NCI-H748 (cell line): ENCODE measurements around the gene MUC12.
"Not testable (repeated sequence)": the region's sequence is repeated elsewhere in the genome, so short reads cannot be mapped to it uniquely, and the experiment has no call there.

Experiments
- DNase-seq: peaks from one replicate; lab custom pipeline; 2025; ENCODE audit not compliant: unreplicated experiment; lab: John Stamatoyannopoulos, UW

The MUC12 gene, protein sequence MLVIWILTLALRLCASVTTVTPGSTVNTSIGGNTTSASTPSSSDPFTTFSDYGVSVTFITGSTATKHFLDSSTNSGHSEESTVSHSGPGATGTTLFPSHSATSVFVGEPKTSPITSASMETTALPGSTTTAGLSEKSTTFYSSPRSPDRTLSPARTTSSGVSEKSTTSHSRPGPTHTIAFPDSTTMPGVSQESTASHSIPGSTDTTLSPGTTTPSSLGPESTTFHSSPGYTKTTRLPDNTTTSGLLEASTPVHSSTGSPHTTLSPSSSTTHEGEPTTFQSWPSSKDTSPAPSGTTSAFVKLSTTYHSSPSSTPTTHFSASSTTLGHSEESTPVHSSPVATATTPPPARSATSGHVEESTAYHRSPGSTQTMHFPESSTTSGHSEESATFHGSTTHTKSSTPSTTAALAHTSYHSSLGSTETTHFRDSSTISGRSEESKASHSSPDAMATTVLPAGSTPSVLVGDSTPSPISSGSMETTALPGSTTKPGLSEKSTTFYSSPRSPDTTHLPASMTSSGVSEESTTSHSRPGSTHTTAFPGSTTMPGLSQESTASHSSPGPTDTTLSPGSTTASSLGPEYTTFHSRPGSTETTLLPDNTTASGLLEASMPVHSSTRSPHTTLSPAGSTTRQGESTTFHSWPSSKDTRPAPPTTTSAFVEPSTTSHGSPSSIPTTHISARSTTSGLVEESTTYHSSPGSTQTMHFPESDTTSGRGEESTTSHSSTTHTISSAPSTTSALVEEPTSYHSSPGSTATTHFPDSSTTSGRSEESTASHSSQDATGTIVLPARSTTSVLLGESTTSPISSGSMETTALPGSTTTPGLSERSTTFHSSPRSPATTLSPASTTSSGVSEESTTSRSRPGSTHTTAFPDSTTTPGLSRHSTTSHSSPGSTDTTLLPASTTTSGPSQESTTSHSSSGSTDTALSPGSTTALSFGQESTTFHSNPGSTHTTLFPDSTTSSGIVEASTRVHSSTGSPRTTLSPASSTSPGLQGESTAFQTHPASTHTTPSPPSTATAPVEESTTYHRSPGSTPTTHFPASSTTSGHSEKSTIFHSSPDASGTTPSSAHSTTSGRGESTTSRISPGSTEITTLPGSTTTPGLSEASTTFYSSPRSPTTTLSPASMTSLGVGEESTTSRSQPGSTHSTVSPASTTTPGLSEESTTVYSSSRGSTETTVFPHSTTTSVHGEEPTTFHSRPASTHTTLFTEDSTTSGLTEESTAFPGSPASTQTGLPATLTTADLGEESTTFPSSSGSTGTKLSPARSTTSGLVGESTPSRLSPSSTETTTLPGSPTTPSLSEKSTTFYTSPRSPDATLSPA (N-terminal part only)

GRCh38 chr7:100969066-100969615 lies at the start of gene MUC12:
Gene MUC12, plus strand, starts transcription at chr7:100969565. Its CDS starts 58 bp downstream, at chr7:100969623.
- no peak for DNase-seq

GRCh38 chr7:100919779-100920437 lies 49.5 kb upstream of the MUC12 start:
- DNase-seq = not testable (repeated sequence)

- DNase-seq = no peak
Observed at GRCh38 chr7:100921039-100921438, 48.3 kb upstream of the MUC12 start.

GRCh38 chr7:100923616-100924015 lies 45.7 kb upstream of the MUC12 start:
- DNase-seq = not testable (repeated sequence)

GRCh38 chr7:100929808-100930174 lies 39.6 kb upstream of the MUC12 start:
- no peak for DNase-seq

DNA sequence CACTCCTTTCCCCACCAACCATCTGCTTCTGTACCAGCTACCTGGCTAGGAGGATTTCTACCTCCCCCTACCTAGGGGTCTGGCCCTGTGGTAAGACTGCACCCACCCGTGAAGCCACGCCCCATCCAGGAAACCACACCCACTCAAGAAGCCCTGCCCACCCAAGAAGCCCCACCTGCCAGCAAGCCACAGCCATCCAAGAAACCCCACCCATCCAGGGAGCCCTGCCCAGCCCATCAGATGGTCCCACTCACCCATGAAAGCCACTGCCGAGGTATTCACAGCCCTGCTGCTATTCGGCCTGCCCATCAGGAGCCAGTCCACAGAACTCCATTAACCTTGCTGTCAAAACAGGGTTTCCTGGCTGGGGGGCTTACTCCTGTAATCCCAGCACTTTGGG lies 35.6 kb upstream of the MUC12 start:
- no peak for DNase-seq

- DNase-seq = not testable (repeated sequence)
Observed at GRCh38 chr7:100935381-100935780, 34.0 kb upstream of the MUC12 start.

DNA sequence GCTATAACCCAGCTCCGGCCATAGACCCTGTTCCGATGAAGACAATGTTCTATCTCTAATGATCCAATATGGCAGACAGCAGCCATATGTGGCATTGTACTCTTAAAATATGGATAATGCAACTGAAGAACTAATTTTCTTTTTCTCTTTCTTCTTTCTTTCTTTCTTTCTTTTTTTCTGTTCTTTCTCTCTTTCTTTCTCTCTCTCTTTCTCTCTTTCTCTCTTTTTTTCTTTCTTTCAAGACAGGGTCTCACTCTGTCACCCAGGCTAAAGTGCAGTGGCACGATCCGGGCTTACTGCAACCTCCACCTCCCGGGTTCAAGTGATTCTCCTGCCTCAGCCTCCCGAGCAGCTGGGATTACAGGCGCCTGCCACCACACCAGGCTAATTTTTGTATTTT lies 33.2 kb upstream of the MUC12 start:
- DNase-seq = not testable (repeated sequence)

DNA sequence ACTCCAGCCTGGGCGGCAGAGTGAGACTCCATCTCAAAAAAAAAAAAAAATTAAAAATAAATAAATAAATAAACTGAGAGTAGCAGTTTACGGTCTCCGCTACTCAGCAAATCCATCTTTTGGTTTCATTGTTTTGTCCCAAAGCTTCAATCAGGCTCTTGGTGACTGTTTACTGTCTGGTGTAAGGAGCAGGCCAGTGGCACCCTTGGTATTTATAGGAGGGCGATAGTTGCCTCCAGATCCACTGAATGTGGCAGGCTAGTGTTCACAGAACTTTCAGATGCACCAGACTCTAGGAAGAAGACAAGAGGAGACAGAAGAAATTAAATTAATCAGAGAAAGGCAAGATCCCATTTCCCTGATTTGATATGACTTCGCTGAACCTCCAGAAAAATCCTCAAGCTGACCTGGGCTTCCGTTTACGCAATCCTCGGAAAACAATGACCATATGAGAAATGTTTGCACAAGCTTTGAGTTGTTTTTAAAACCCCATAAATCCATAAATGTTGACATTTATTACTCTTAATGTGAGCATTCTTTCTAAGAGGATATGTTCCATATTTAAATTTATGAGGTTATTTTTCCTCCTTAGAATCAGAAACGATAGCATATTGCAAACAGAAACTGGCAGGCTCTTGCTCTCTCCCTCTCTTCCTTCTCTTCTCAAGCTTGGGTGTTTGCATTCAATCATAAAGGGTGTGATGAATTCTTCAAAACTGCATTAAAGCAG lies 27.2 kb upstream of the MUC12 start:
- DNase-seq = no peak

- DNase-seq = no peak
Observed at GRCh38 chr7:100943693-100944092, 25.7 kb upstream of the MUC12 start.

- DNase-seq = no peak
Observed at GRCh38 chr7:100944138-100944537, 25.2 kb upstream of the MUC12 start.

DNA sequence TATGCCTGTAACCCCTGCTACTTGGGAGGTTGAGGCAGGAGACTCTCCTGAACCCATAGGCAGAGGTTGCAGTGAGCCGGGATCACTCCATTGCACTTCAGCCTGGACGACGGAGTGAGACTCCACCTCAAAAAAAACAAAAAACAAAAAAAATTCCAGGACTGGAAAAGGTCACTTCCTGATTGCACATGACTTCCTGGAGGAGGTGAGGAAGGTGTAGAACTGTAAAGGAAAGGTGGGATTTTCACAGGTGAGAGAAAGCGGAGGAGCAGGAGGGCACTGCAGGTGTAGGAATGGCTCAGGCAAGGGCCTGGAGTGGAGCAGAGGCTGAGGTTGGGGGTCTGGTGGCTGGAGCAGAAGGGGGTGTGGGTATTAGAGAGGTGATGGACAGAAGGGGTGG lies 23.3 kb upstream of the MUC12 start:
- DNase-seq = no peak

GRCh38 chr7:100946766-100947365 lies 22.5 kb upstream of the MUC12 start:
- DNase-seq = no peak

DNA sequence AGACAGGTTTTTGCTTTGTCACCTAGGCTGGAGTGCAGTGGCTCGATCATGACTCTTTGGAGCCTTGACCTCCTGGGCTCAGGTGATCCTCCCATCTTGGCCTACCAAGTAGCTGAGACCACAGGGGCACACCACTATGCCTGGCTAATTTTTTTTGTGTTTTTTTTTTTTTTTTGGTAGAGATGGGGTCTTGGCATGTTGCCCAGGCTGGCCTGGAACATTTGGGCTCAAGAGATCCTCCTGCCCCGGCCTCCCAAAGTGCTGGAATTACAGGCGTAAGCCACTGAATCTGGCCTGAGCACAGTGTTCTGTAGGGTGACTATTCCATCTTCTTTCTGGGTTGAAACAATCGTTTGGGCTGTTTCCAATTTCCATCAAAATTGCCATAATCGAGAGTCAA lies 21.6 kb upstream of the MUC12 start:
- DNase-seq = no peak

- DNase-seq = no peak
Observed at GRCh38 chr7:100949227-100949932, 20.0 kb upstream of the MUC12 start, which contains the start of gene MUC3A. Gene MUC3A, plus strand, starts transcription at chr7:100949534. Its CDS starts 91 bp downstream, at chr7:100949625.

GRCh38 chr7:100949933-100950443 lies 19.4 kb upstream of the MUC12 start:
- DNase-seq = no peak

- DNase-seq = no peak
Observed at GRCh38 chr7:100951172-100951571, 18.2 kb upstream of the MUC12 start.

- no peak for DNase-seq
Observed at GRCh38 chr7:100951888-100952560, 17.3 kb upstream of the MUC12 start.
